Upper lobe of left lung (tissue), 4 donors: Measurements from ENCODE around the gene HNRNPUL1.

ENCODE experiments used
- EP300 ChIP-seq, 4 donors: sonication (generic); formaldehyde crosslinking; IDR thresholded peaks; one replicate each; pipeline ENCODE4 v1.5.1; 2017; ENCODE audit warnings: antibody characterized with exemption in 4 of 4, control low read depth in 2 of 4
- POLR2A ChIP-seq, 4 donors: fragments of 450-650 bp; IDR thresholded peaks; one replicate each; pipeline ENCODE4 v1.5.1; 2016 to 2017; ENCODE audit warnings: antibody characterized with exemption in 4 of 4, mild to moderate bottlenecking in 2 of 4
- POLR2AphosphoS5 ChIP-seq, 2 donors: sonication (generic); formaldehyde crosslinking; IDR thresholded peaks; one replicate each; pipeline ENCODE4 v1.5.1; 2017; ENCODE audit warnings: antibody characterized with exemption in 2 of 2
- TF ChIP-seq, protein P1 (sequence below), 6 experiments: fragments of 450-650 bp in 4 of 6; fragments of 200-600 bp in 2 of 6; sonication (generic) in 2 of 6; IDR thresholded peaks; one replicate each; pipeline ENCODE4 v1.5.1; 2016 to 2019; ENCODE audit warnings: antibody characterized with exemption in 6 of 6

DNA sequence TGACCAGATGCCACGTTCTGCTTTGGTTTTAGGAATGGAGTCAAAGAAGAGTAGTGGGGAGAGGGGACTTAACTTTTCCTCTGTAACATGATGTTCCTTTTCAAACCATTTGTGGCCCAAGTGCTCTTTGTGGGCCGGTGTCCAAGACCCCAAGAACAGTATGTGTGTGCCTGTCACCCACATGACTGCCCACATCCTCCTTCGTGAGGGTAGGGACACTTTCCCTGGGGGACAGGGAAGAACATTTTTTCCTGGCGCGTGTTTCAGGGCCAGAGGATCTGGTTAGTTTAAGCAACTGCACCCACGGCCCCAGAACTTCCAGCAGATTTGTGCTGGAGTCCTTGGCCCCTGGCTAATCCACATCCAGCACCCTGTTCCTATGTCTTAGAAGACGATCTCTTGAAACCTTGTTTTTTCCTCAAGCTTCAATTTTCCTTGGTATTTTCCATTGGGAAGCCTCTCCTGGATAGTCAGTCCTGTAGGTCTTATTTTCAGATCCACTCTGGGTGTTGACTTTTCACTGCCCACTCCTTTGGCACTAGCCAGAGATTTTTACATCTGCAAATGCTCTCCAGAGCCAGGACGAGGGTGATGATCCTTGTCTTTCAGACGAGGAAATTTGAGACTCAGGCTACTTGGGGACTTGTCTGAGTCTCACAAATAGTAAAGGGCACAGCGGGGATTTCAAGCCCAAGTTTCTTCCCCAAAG is 35.0 kb downstream of the HNRNPUL1 start:
- TF ChIP-seq, protein P1, sequence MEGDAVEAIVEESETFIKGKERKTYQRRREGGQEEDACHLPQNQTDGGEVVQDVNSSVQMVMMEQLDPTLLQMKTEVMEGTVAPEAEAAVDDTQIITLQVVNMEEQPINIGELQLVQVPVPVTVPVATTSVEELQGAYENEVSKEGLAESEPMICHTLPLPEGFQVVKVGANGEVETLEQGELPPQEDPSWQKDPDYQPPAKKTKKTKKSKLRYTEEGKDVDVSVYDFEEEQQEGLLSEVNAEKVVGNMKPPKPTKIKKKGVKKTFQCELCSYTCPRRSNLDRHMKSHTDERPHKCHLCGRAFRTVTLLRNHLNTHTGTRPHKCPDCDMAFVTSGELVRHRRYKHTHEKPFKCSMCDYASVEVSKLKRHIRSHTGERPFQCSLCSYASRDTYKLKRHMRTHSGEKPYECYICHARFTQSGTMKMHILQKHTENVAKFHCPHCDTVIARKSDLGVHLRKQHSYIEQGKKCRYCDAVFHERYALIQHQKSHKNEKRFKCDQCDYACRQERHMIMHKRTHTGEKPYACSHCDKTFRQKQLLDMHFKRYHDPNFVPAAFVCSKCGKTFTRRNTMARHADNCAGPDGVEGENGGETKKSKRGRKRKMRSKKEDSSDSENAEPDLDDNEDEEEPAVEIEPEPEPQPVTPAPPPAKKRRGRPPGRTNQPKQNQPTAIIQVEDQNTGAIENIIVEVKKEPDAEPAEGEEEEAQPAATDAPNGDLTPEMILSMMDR (IDR thresholded peaks at IDR 0.05) = no peak
- peak in 1 of 2 donors; percentile 83 for TF ChIP-seq POLR2AphosphoS5 (IDR thresholded peaks at IDR 0.05)
- TF ChIP-seq EP300 (IDR thresholded peaks at IDR 0.05) = peak in 2 of 4 donors; percentile 62 to 94
- no peak for TF ChIP-seq POLR2A (IDR thresholded peaks at IDR 0.05)
